Endothelial cell of umbilical vein (primary cell): Measurements from ENCODE around the gene SMOC1. TPM values are rescaled to one million over a fixed set of nuclear protein-coding genes. Genes with fewer than 3 reads are reported as not detected.

Experiments used
- BruUV-seq: library from RNA; stranded (reverse); fragments of 400-500 nt; replicated peaks from 2 replicates; lab custom pipeline; 2021; lab: Mats Ljungman, UMichigan
- CTCF ChIA-PET: fragments of 300-600, 350-600 bp; sonication (Branson Sonifier 250); formaldehyde crosslinking; loops from one replicate; lab custom pipeline; 2021; ENCODE audit warnings: antibody characterized with exemption, inconsistent platforms; lab: Charles Lee
- POLR2A ChIA-PET: fragments of 300-600, 350-600 bp; sonication (Branson Sonifier 250); formaldehyde crosslinking; loops from one replicate; lab custom pipeline; 2021; ENCODE audit warnings: antibody characterized with exemption, inconsistent platforms; lab: Charles Lee
- DNase-seq: peaks from one replicate; pipeline ENCODE4 v3.0.0-alpha.2; 2011; ENCODE audit warnings: low read depth, low spot score
- FAIRE-seq: peaks from 2 replicates; lab custom pipeline; 2011; peaks lifted over from hg19 to GRCh38; lab: Jason Lieb, UNC
- H2AFZ ChIP-seq: 2 replicates; pipeline ENCODE4 v1.6.0; 2012; ENCODE audit warnings: low read depth, low read length, control low read depth, inconsistent platforms
- H3K27ac ChIP-seq: 2 replicates; pipeline ENCODE4 v1.5.1; 2011; ENCODE audit warnings: low read depth, mild to moderate bottlenecking, control low read depth, low read length, moderate library complexity; ENCODE audit not compliant: insufficient read depth
- H3K27me3 ChIP-seq, 2 experiments: 2 replicates each; pipeline versions ENCODE4 v1.6.0 to v1.6.1; 2011; ENCODE audit warnings: low read length in 2 of 2, mixed read lengths in 1 of 2; ENCODE audit not compliant: control insufficient read depth in 2 of 2, insufficient read depth in 2 of 2
- H3K36me3 ChIP-seq, 2 experiments: 2 replicates in 1 of 2; 3 replicates in 1 of 2; pipeline ENCODE4 v1.5.1; 2011; ENCODE audit warnings: low read length in 2 of 2, mild to moderate bottlenecking in 1 of 2, moderate library complexity in 1 of 2; ENCODE audit not compliant: control insufficient read depth in 2 of 2, insufficient read depth in 2 of 2; ENCODE audit errors: extremely low read depth in 1 of 2
- H3K4me1 ChIP-seq: 3 replicates; pipeline ENCODE4 v1.5.1; 2011; ENCODE audit warnings: mild to moderate bottlenecking, low read length; ENCODE audit not compliant: control insufficient read depth, insufficient read depth; ENCODE audit errors: extremely low read depth
- H3K4me2 ChIP-seq: 2 replicates; pipeline ENCODE4 v1.6.1; 2011; ENCODE audit warnings: low read length, control low read depth, mixed read lengths; ENCODE audit not compliant: insufficient read depth
- H3K4me3 ChIP-seq, 3 experiments: fragments of 200-600 bp in 1 of 3; sonication (generic), shearing (Covaris generic) in 1 of 3; replicated peaks in 1 of 3; 2 replicates each; pipeline ENCODE4 v1.5.1; 2011 to 2016; ENCODE audit warnings: control low read depth in 3 of 3, low read length in 3 of 3, mild to moderate bottlenecking in 2 of 3, inconsistent platforms in 1 of 3, low read depth in 1 of 3, moderate library complexity in 1 of 3; ENCODE audit not compliant: insufficient read depth in 1 of 3
- H3K79me2 ChIP-seq: 2 replicates; pipeline ENCODE4 v1.6.0; 2012; ENCODE audit warnings: low read length, inconsistent platforms; ENCODE audit not compliant: control insufficient read depth, insufficient read depth
- H3K9ac ChIP-seq: replicated peaks from 2 replicates; pipeline ENCODE3; 2011; ENCODE audit warnings: low read length, control low read depth; ENCODE audit not compliant: insufficient read depth; ENCODE audit errors: extremely low read depth
- H3K9me1 ChIP-seq: replicated peaks from 3 replicates; pipeline ENCODE4 v1.6.0; 2011; ENCODE audit warnings: mild to moderate bottlenecking, low read length; ENCODE audit not compliant: control insufficient read depth, insufficient read depth; ENCODE audit errors: extremely low read depth
- H3K9me3 ChIP-seq: replicated peaks from 2 replicates; pipeline ENCODE4 v1.5.1; 2012; ENCODE audit warnings: low read length, inconsistent platforms; ENCODE audit not compliant: control insufficient read depth, insufficient read depth
- H4K20me1 ChIP-seq: replicated peaks from 2 replicates; pipeline ENCODE3; 2011; ENCODE audit warnings: mild to moderate bottlenecking, low read length; ENCODE audit not compliant: control insufficient read depth, insufficient read depth; ENCODE audit errors: extremely low read depth
- EZH2 ChIP-seq: IDR thresholded peaks from 2 replicates; pipeline ENCODE4 v1.6.1; 2012; ENCODE audit warnings: borderline replicate concordance, low read depth, mild to moderate bottlenecking, moderate library complexity, low read length, inconsistent platforms; ENCODE audit not compliant: severe bottlenecking
- GATA2 ChIP-seq: IDR thresholded peaks from 2 replicates; pipeline ENCODE4 v1.7.0; 2011; ENCODE audit warnings: low read depth, mild to moderate bottlenecking, moderate library complexity, mixed read lengths, low read length; ENCODE audit not compliant: insufficient read length, insufficient read depth
- JUN ChIP-seq: IDR thresholded peaks from 2 replicates; pipeline ENCODE4 v1.6.1; 2011; ENCODE audit warnings: borderline replicate concordance, low read depth; ENCODE audit not compliant: insufficient read length, insufficient read depth
- MYC ChIP-seq: IDR thresholded peaks from one replicate; pipeline ENCODE4 v1.6.1; 2011; ENCODE audit warnings: mild to moderate bottlenecking, low read depth, low read length
- POLR2A ChIP-seq: IDR thresholded peaks from 2 replicates; pipeline ENCODE4 v1.6.1; 2012; ENCODE audit warnings: low read depth, mild to moderate bottlenecking, control low read depth, low read length
- POLR2AphosphoS5 ChIP-seq: IDR thresholded peaks from 2 replicates; pipeline ENCODE4 v1.6.1; 2012; ENCODE audit warnings: low read depth, mild to moderate bottlenecking, control low read depth, low read length, moderate library complexity; ENCODE audit not compliant: insufficient read depth
- dilution Hi-C: fragments of 300-500 bp; cut with MboI; formaldehyde crosslinking; loops from one replicate; pipeline ENCODE4 v1.15.0; 2019; ENCODE audit warnings: low sequenced_read_pairs; ENCODE audit not compliant: extremely low pct_ligation_motif_present
- intact Hi-C: fragments of 100-400 bp; cut with micrococcal nuclease; formaldehyde crosslinking; loops from one replicate; pipeline ENCODE4 v1.10.0; 2022
- polyA plus RNA-seq, 4 experiments: library from polyadenylated mRNA; depleted of rRNA in 3 of 4; stranded (reverse) in 3 of 4; unstranded in 1 of 4; fragments of >200 nt; gene quantifications; 2 replicates each; pipeline versions ENCODE4 v1.2.1 to v1.2.3, GENCODE V29; 2011 to 2012; ENCODE audit warnings: missing spikeins in 1 of 4
- total RNA-seq: library from RNA; stranded (reverse); gene quantifications from 2 replicates; pipeline ENCODE4 v1.2.3, GENCODE V29; 2021
- TF ChIP-seq, protein P1 (sequence below): IDR thresholded peaks from 2 replicates; pipeline ENCODE4 v1.6.1; 2011; ENCODE audit not compliant: insufficient read depth, insufficient read length
- TF ChIP-seq, protein P2 (sequence below), 2 donors: IDR thresholded peaks; 1 replicate in 1 of 2; 2 replicates in 1 of 2; pipeline ENCODE4 v1.5.1; 2011; ENCODE audit warnings: low read length in 2 of 2, mild to moderate bottlenecking in 2 of 2, moderate library complexity in 2 of 2, control low read depth in 1 of 2, inconsistent platforms in 1 of 2, low read depth in 1 of 2; ENCODE audit not compliant: insufficient read depth in 1 of 2; ENCODE audit errors: extremely low read depth in 1 of 2

The SMOC1 gene
- total and polyA plus RNA-seq, 2 donors (not counting 3 experiments of a cell fraction or from before 2014, with no cell fraction given) = 0.97 to 1.1 TPM

DNA sequence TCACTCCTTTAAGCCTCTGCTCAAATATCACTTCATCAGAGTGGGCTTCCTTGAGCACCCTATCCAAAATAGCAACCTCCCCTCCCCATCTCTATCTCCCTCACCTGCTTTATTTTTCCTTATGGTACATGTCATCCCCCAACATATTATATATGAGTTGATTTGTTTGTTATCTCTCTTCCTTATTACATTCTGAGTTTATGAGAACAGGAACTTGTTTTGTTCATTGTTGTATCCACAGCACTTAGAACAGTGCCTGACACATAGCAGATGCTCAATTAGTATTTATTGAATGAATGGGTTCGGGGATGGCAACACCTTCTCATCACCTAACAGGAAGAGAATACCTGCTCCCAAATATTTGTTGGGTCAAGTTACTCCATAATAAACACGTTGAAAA lies 24.6 kb upstream of the SMOC1 start:
- no peak overlapping the region for H2AFZ ChIP-seq
- POLR2A ChIA-PET = no interaction called here
- BruUV-seq = no TSS peak
- no peaks in the 10 kb centered on the region for H4K20me1 ChIP-seq
- no peaks in the 10 kb centered on the region for H3K27me3 ChIP-seq
- H3K79me2 ChIP-seq = no peaks in the 10 kb centered on the region
- H3K36me3 ChIP-seq = no peaks in the 10 kb centered on the region
- DNase-seq (no peak), FAIRE-seq (no peak)
- H3K4me3 ChIP-seq = no peak overlapping the region
- intact Hi-C loops = no loop called here
- H3K9me1 ChIP-seq = no peaks in the 10 kb centered on the region
- dilution Hi-C loops = no loop called here
- no peak for TF ChIP-seq POLR2AphosphoS5
- no peak for TF ChIP-seq JUN
- TF ChIP-seq, protein P1, sequence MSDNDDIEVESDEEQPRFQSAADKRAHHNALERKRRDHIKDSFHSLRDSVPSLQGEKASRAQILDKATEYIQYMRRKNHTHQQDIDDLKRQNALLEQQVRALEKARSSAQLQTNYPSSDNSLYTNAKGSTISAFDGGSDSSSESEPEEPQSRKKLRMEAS = no peak
- no peak for TF ChIP-seq MYC
- no peak for TF ChIP-seq GATA2
- no peak overlapping the region for H3K27ac ChIP-seq
- CTCF ChIA-PET = interaction anchor here (1.1 kb wide), 1 partner anchor 173 kb away, joined by 3 read pairs; no protein-coding TSS in a partner anchor
- no peaks in the 10 kb centered on the region for H3K9me3 ChIP-seq
- H3K9ac ChIP-seq = no peak overlapping the region
- no peaks in the 10 kb centered on the region for H3K4me1 ChIP-seq
- H3K4me2 ChIP-seq = no peak overlapping the region

DNA sequence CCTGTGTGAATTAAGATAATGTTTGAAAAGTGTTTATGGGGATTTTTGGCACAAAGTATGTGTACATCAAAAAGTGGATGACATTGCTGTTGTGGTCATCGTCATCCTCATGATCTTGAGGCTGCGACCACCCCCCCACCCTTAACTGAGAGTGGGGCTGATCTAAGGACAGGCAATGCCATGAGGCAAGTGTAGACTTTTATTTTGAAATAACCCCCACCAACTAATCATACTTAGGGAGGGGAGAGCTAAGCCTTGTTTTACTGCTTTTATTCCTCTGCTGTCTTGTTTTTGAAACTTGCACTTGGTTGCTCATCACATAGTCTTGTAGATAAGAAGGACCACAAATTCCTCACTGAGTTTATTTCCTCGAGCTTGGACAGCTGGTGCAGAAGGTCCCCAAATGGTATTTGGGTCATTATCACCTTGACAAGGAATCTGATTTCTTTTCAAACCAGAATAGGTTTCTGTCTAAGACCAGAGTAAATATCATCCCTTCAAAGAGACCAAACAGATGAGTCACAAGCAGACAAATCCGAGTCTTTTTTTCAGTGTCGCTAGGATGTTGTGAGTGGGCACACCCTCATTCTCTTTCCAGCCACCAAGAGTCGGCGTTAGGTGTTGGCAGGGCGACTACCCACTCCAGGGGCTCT lies 23.9 kb upstream of the SMOC1 start:
- intact Hi-C loops = no loop called here
- dilution Hi-C loops = no loop called here

More for the DNA sequence above, 23.9 kb upstream of the SMOC1 start:
- H2AFZ ChIP-seq = no peak overlapping the region
- H3K4me1 ChIP-seq = no peaks in the 10 kb centered on the region
- POLR2A ChIA-PET = no interaction called here
- FAIRE-seq (no peak), DNase-seq (no peak)
- no peaks in the 10 kb centered on the region for H4K20me1 ChIP-seq
- no peak overlapping the region for H3K4me2 ChIP-seq
- no peaks in the 10 kb centered on the region for H3K27me3 ChIP-seq
- H3K27ac ChIP-seq = no peak overlapping the region
- BruUV-seq = no TSS peak
- TF ChIP-seq, protein P2, sequence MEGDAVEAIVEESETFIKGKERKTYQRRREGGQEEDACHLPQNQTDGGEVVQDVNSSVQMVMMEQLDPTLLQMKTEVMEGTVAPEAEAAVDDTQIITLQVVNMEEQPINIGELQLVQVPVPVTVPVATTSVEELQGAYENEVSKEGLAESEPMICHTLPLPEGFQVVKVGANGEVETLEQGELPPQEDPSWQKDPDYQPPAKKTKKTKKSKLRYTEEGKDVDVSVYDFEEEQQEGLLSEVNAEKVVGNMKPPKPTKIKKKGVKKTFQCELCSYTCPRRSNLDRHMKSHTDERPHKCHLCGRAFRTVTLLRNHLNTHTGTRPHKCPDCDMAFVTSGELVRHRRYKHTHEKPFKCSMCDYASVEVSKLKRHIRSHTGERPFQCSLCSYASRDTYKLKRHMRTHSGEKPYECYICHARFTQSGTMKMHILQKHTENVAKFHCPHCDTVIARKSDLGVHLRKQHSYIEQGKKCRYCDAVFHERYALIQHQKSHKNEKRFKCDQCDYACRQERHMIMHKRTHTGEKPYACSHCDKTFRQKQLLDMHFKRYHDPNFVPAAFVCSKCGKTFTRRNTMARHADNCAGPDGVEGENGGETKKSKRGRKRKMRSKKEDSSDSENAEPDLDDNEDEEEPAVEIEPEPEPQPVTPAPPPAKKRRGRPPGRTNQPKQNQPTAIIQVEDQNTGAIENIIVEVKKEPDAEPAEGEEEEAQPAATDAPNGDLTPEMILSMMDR (IDR thresholded peaks at IDR 0.05; ENCODE audit: extremely low read depth in 1 of 2, insufficient read depth in 1 of 2, low read depth in 1 of 2, low read length in 2 of 2) = no peak
- TF ChIP-seq GATA2 = no peak
- TF ChIP-seq MYC = no peak
- TF ChIP-seq, protein P1 = no peak
- no peak for TF ChIP-seq POLR2AphosphoS5
- no peak for TF ChIP-seq EZH2
- no peak for TF ChIP-seq POLR2A
- no peaks in the 10 kb centered on the region for H3K79me2 ChIP-seq
- H3K36me3 ChIP-seq = no peaks in the 10 kb centered on the region
- H3K4me3 ChIP-seq = no peak overlapping the region
- no peaks in the 10 kb centered on the region for H3K9me1 ChIP-seq
- H3K9me3 ChIP-seq = no peaks in the 10 kb centered on the region
- H3K9ac ChIP-seq = no peak overlapping the region
- CTCF ChIA-PET = no interaction called here
